Thymus (tissue), 11 donors: ENCODE data around the gene KLC3. TPM values are rescaled to one million over a fixed set of nuclear protein-coding genes. Genes with fewer than 3 reads are reported as not detected.

Experiments used
- DNase-seq, 9 donors: peaks; one replicate each; pipeline ENCODE4 v3.0.0-alpha.2; 2013; ENCODE audit warnings: low spot score in 9 of 9, low read depth in 6 of 9, missing footprints in 1 of 9
- H3K27ac ChIP-seq, 2 donors: one replicate each; pipeline ENCODE4 v1.5.1; 2013; ENCODE audit warnings: control low read depth in 1 of 2, low read depth in 1 of 2, low read length in 1 of 2, mild to moderate bottlenecking in 1 of 2, moderate library complexity in 1 of 2
- H3K27me3 ChIP-seq, 2 donors: one replicate each; pipeline ENCODE4 v1.5.1; 2013; ENCODE audit warnings: low read length in 1 of 2; ENCODE audit not compliant: control insufficient read depth in 2 of 2, insufficient read depth in 1 of 2
- H3K36me3 ChIP-seq, 2 donors: one replicate each; pipeline ENCODE4 v1.5.1; 2013; ENCODE audit warnings: low read length in 1 of 2, mild to moderate bottlenecking in 1 of 2, moderate library complexity in 1 of 2; ENCODE audit not compliant: control insufficient read depth in 2 of 2, insufficient read depth in 2 of 2
- H3K4me1 ChIP-seq, 2 donors: one replicate each; pipeline ENCODE4 v1.5.1; 2013; ENCODE audit warnings: low read length in 2 of 2; ENCODE audit not compliant: control insufficient read depth in 2 of 2, insufficient read depth in 2 of 2
- H3K4me3 ChIP-seq, 2 donors: one replicate each; pipeline ENCODE4 v1.5.1; 2013; ENCODE audit warnings: low read length in 2 of 2, control low read depth in 1 of 2, mild to moderate bottlenecking in 1 of 2
- H3K9me3 ChIP-seq, 2 donors: one replicate each; pipeline ENCODE4 v1.5.1; 2013; ENCODE audit warnings: low read length in 1 of 2, mild to moderate bottlenecking in 1 of 2; ENCODE audit not compliant: control insufficient read depth in 2 of 2, insufficient read depth in 1 of 2
- WGBS: extraction: QIAGEN DNeasy Blood & Tissue Kit; methylation state at CpG from one replicate; pipeline ENCODE4 v1.1.7; 2013; 5-methylcytosine and 5-hydroxymethylcytosine counted together
- polyA plus RNA-seq: library from polyadenylated mRNA; stranded (reverse); fragments of 200-250 nt; gene quantifications from one replicate; pipeline ENCODE4 v1.2.3, GENCODE V29; 2013
- total RNA-seq: library from RNA; stranded (reverse); fragments of 120-200 nt; gene quantifications from one replicate; pipeline ENCODE4 v1.2.4, GENCODE V29; 2013
- donor health status: healthy.

KLC3 gene
- total and polyA plus RNA-seq, 2 donors = 2.5 to 5.5 TPM

- DNase-seq = no peak
- H3K9me3 ChIP-seq = peaks cover 0 to 1% of the 10 kb centered on the region in 2 donors
- no peak overlapping the region for H3K27ac ChIP-seq
- 31% methylated on average over 59 of the region's 59 CpGs for WGBS
- H3K36me3 ChIP-seq = no peaks in the 10 kb centered on the region
- no peak overlapping the region for H3K4me3 ChIP-seq
- peaks cover 0 to 4% of the 10 kb centered on the region in 2 donors for H3K4me1 ChIP-seq
- peaks cover 31 to 67% of the 10 kb centered on the region in 2 donors for H3K27me3 ChIP-seq
Observed at GRCh38 chr19:45395821-45396617, 55.5 kb downstream of the KLC3 start.

- peaks cover 1 to 7% of the 10 kb centered on the region in 2 donors for H3K9me3 ChIP-seq
- H3K36me3 ChIP-seq = no peaks in the 10 kb centered on the region
- DNase-seq = no peak
- WGBS = 91% methylated on average over 6 of the region's 6 CpGs
- H3K27me3 ChIP-seq = peaks cover 59 to 90% of the 10 kb centered on the region in 2 donors
- H3K4me1 ChIP-seq = peaks cover 8 to 19% of the 10 kb centered on the region in 2 donors
- no peak overlapping the region for H3K4me3 ChIP-seq
- no peak overlapping the region for H3K27ac ChIP-seq
Observed at GRCh38 chr19:45400192-45400591, 59.6 kb downstream of the KLC3 start.

Other genes starting within 250 kb of the KLC3 start
- 16.5 TPM for gene PPP1R37, start 247.6 kb upstream of the KLC3 start, total RNA-seq
- gene PPP1R37, start 247.6 kb upstream of the KLC3 start, polyA plus RNA-seq = 39.3 TPM
- 0.14 TPM for gene NKPD1, start 179.8 kb upstream of the KLC3 start, total RNA-seq
- 0.59 TPM for gene NKPD1, start 179.8 kb upstream of the KLC3 start, polyA plus RNA-seq
- gene TRAPPC6A, start 162.5 kb upstream of the KLC3 start, total RNA-seq = 37.9 TPM
- gene TRAPPC6A, start 162.5 kb upstream of the KLC3 start, polyA plus RNA-seq = 61.4 TPM
- 1.5 TPM for gene BLOC1S3, start 162.0 kb upstream of the KLC3 start, total RNA-seq
- gene BLOC1S3, start 162.0 kb upstream of the KLC3 start, polyA plus RNA-seq = 6.3 TPM
- 0.42 TPM for gene EXOC3L2, start 95.3 kb upstream of the KLC3 start, total RNA-seq
- gene EXOC3L2, start 95.3 kb upstream of the KLC3 start, polyA plus RNA-seq = 0.75 TPM
- gene MARK4, start 89.5 kb upstream of the KLC3 start, total RNA-seq = 6.0 TPM
- 9.8 TPM for gene MARK4, start 89.5 kb upstream of the KLC3 start, polyA plus RNA-seq
- gene CKM, start 17.9 kb upstream of the KLC3 start, total RNA-seq = 2.3 TPM
- gene CKM, start 17.9 kb upstream of the KLC3 start, polyA plus RNA-seq = 4.5 TPM
- gene ERCC2, start 29.8 kb downstream of the KLC3 start, total RNA-seq = 5.0 TPM
- gene ERCC2, start 29.8 kb downstream of the KLC3 start, polyA plus RNA-seq = 14.2 TPM
- 1.7 TPM for gene PPP1R13L, start 64.3 kb downstream of the KLC3 start, total RNA-seq
- 41.6 TPM for gene PPP1R13L, start 64.3 kb downstream of the KLC3 start, polyA plus RNA-seq
- gene POLR1G, start 65.9 kb downstream of the KLC3 start, total RNA-seq = 5.8 TPM
- gene POLR1G, start 65.9 kb downstream of the KLC3 start, polyA plus RNA-seq = 1.8 TPM
- gene ERCC1, start 83.2 kb downstream of the KLC3 start, total RNA-seq = 61.6 TPM
- 42.6 TPM for gene ERCC1, start 83.2 kb downstream of the KLC3 start, polyA plus RNA-seq
- gene FOSB, start 127.2 kb downstream of the KLC3 start, total RNA-seq = 6.1 TPM
- 7.1 TPM for gene FOSB, start 127.2 kb downstream of the KLC3 start, polyA plus RNA-seq
- 1.6 TPM for gene RTN2, start 156.3 kb downstream of the KLC3 start, total RNA-seq
- gene RTN2, start 156.3 kb downstream of the KLC3 start, polyA plus RNA-seq = 5.0 TPM
- gene PPM1N, start 157.7 kb downstream of the KLC3 start, total RNA-seq = 4.8 TPM
- 4.0 TPM for gene PPM1N, start 157.7 kb downstream of the KLC3 start, polyA plus RNA-seq
- 61.2 TPM for gene VASP, start 166.7 kb downstream of the KLC3 start, total RNA-seq
- 138 TPM for gene VASP, start 166.7 kb downstream of the KLC3 start, polyA plus RNA-seq
- gene OPA3, start 244.1 kb downstream of the KLC3 start, total RNA-seq = 3.4 TPM
- 7.4 TPM for gene OPA3, start 244.1 kb downstream of the KLC3 start, polyA plus RNA-seq